Mammary epithelial cell (primary cell): ENCODE results near the gene PRR15.

ENCODE experiments used
- EZH2 ChIP-seq: IDR thresholded peaks from 2 replicates; pipeline ENCODE4 v1.6.1; 2012; ENCODE audit warnings: low read length, inconsistent platforms, borderline replicate concordance
- TF ChIP-seq, protein P1 (sequence below), 2 donors: IDR thresholded peaks in 1 of 2; conservative IDR thresholded peaks in 1 of 2; 2 replicates each; pipeline ENCODE4 v1.5.1; 2011 to 2012; ENCODE audit warnings: inconsistent platforms in 2 of 2, low read length in 2 of 2, mild to moderate bottlenecking in 2 of 2, control low read depth in 1 of 2, low read depth in 1 of 2; ENCODE audit not compliant: insufficient read depth in 1 of 2; ENCODE audit errors: extremely low read depth in 1 of 2

DNA sequence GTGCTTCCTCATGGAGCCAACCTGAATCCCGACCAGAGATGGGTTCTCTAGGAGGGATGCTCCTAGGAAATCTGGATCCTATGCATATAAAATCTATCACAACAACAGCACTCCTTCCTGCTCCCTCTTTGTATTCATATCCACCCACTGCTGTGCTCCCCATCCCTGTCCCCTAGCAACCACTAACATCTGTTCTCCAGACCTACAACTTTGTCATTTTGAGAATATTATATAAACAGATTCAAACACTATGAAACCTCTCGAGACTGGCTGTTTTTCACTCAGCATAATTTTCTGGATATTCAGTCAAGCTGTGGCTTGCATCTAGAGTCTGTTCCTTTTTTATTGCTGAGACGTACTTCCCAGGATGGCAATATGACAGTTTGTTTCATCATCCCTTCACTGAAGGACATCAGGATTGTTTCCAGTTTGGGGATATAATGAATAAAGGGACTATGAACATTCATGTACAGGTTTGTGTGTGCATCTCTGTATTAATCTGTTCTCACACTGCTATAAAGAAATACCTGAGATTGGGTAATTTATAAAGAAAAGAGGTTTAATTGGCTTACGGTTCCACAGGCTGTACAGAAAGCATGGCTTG, 36.0 kb upstream of the PRR15 start:
- TF ChIP-seq, protein P1, sequence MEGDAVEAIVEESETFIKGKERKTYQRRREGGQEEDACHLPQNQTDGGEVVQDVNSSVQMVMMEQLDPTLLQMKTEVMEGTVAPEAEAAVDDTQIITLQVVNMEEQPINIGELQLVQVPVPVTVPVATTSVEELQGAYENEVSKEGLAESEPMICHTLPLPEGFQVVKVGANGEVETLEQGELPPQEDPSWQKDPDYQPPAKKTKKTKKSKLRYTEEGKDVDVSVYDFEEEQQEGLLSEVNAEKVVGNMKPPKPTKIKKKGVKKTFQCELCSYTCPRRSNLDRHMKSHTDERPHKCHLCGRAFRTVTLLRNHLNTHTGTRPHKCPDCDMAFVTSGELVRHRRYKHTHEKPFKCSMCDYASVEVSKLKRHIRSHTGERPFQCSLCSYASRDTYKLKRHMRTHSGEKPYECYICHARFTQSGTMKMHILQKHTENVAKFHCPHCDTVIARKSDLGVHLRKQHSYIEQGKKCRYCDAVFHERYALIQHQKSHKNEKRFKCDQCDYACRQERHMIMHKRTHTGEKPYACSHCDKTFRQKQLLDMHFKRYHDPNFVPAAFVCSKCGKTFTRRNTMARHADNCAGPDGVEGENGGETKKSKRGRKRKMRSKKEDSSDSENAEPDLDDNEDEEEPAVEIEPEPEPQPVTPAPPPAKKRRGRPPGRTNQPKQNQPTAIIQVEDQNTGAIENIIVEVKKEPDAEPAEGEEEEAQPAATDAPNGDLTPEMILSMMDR (conservative IDR thresholded peaks at IDR 0.05 in 1 of 2, IDR thresholded peaks at IDR 0.05 in 1 of 2; ENCODE audit: extremely low read depth in 1 of 2, insufficient read depth in 1 of 2, low read depth in 1 of 2, low read length in 2 of 2) = no peak
- no peak for TF ChIP-seq EZH2
